ENCODE data around the gene IFI27L1. TPM values are rescaled to one million over a fixed set of nuclear protein-coding genes. Genes with fewer than 3 reads are reported as not detected.

IFI27L1 gene
- total RNA-seq, 1 donor from 2014 or later, result 27.7 TPM

GRCh38 chr14:94043111-94043755, 37.9 kb upstream of the IFI27L1 start:
- peaks cover 19% of the 10 kb centered on the region for H3K36me3 Mint-ChIP-seq (ENCODE audit: low read depth)
- intact Hi-C loops (cut with micrococcal nuclease), result no loop called here
- H3K27me3 Mint-ChIP-seq (ENCODE audit: low read depth), result no peaks in the 10 kb centered on the region
- H3K4me1 Mint-ChIP-seq (ENCODE audit: low read depth), result no peaks in the 10 kb centered on the region
- H3K4me3 Mint-ChIP-seq (ENCODE audit: low read depth), result no peak overlapping the region
- no peak overlapping the region for H3K27ac Mint-ChIP-seq
- no peak for DNase-seq (ENCODE audit: low spot score)
- H3K9me3 Mint-ChIP-seq, result no peaks in the 10 kb centered on the region

DNA sequence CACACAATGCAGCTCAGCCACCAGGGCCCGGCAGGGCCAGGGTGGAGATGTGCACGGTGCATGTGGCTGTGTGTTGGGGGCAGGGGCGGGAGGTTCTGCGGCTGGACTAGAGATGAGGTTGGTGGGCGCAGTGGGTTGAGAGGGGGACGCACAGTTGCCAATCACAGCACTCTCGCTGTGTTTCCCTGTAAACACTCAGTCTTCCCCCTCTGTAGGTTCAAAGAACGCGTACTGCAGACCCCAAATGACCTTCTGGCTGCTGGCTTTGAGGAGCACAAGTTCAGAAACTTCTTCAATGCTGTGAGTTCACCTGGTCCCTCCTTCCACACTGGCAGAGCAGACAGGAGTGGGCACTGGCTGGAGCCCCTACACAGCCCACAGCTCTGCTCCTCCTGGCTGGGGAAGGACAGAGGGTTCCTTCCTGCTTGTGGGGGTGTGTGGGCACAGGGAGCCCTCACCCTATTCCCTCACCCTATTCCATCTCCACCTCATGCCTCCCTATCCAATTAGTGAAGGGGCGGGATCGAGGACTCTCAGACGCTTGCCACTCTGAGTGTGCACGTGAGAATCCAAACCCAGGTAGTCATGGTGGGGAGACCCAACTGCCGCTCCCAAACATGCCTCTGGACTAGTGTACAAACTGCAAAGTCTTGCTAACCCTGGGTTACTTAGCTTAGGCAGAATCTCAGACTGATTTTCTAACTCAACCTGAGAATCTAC, 37.2 kb upstream of the IFI27L1 start:
- Mint-ChIP-seq H3K36me3 (ENCODE audit: low read depth) (peaks cover 23% of the 10 kb centered on the region), H3K27me3 (ENCODE audit: low read depth) (no peaks in the 10 kb centered on the region), H3K4me3 (ENCODE audit: low read depth) (no peak overlapping the region), H3K9me3 (no peaks in the 10 kb centered on the region), H3K4me1 (ENCODE audit: low read depth) (no peaks in the 10 kb centered on the region), H3K27ac (no peak overlapping the region)
- intact Hi-C loops (cut with micrococcal nuclease), result no loop called here
- no peak for DNase-seq (ENCODE audit: low spot score)

- H3K36me3 Mint-ChIP-seq (ENCODE audit: low read depth), result peaks cover 29% of the 10 kb centered on the region
- no peaks in the 10 kb centered on the region for H3K27me3 Mint-ChIP-seq (ENCODE audit: low read depth)
- intact Hi-C loops (cut with micrococcal nuclease), result no loop called here
- H3K9me3 Mint-ChIP-seq, result no peaks in the 10 kb centered on the region
- no peak overlapping the region for H3K4me3 Mint-ChIP-seq (ENCODE audit: low read depth)
- H3K27ac Mint-ChIP-seq, result no peak overlapping the region
- DNase-seq (ENCODE audit: low spot score), result no peak
- H3K4me1 Mint-ChIP-seq (ENCODE audit: low read depth), result no peaks in the 10 kb centered on the region
These were observed 36.5 kb upstream of the IFI27L1 start for GRCh38 chr14:94044476-94045091.

GRCh38 chr14:94045101-94045500, 36.0 kb upstream of the IFI27L1 start:
- H3K27ac Mint-ChIP-seq, result no peak overlapping the region

DNA sequence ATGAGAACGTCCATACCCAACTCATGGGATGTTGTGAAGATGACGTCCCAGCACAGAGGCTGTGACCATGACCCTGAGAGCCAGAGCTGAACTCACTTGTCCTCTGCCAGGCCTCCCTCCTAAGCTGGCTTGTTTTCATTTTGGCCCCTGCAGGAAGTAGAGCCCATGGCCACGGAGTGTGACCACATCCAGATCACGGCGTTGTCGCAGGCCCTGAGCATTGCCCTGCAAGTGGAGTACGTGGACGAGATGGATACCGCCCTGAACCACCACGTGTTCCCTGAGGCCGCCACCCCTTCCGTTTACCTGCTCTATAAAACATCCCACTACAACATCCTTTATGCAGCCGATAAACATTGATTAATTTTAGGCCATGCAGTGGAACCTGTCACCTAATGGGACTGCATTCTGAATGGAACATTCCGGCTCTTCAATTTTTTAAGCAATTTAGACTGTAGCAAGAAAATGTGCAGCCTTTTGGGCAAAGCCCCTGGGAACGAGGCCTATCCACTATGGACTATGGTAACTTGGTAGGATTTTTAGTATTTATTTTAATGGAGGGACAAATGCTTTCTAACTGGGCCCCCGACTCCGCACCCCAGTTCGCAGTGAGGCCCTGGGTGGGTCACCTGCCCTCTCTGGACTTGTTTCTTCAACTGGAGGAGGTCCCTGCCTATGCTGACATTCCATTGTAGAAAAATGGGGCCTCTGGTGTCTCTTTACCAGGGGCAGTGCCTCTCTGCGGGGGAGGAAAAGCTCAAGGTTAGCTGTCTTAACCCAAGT, 35.4 kb upstream of the IFI27L1 start:
- Mint-ChIP-seq H3K4me1 (ENCODE audit: low read depth) (no peaks in the 10 kb centered on the region), H3K27me3 (ENCODE audit: low read depth) (no peaks in the 10 kb centered on the region), H3K36me3 (ENCODE audit: low read depth) (peaks cover 41% of the 10 kb centered on the region), H3K4me3 (ENCODE audit: low read depth) (no peak overlapping the region), H3K27ac (no peak overlapping the region), H3K9me3 (no peaks in the 10 kb centered on the region)
- DNase-seq (ENCODE audit: low spot score), result no peak
- intact Hi-C loops (cut with micrococcal nuclease), result no loop called here

More at GRCh38 chr14:94045101-94045500, 36.0 kb upstream of the IFI27L1 start:
- Mint-ChIP-seq H3K9me3 (no peaks in the 10 kb centered on the region), H3K27me3 (ENCODE audit: low read depth) (no peaks in the 10 kb centered on the region), H3K4me3 (ENCODE audit: low read depth) (no peak overlapping the region), H3K36me3 (ENCODE audit: low read depth) (peaks cover 34% of the 10 kb centered on the region), H3K4me1 (ENCODE audit: low read depth) (no peaks in the 10 kb centered on the region)
- intact Hi-C loops (cut with micrococcal nuclease), result no loop called here
- no peak for DNase-seq (ENCODE audit: low spot score)

GRCh38 chr14:94046696-94047250, 34.3 kb upstream of the IFI27L1 start:
- Mint-ChIP-seq H3K36me3 (ENCODE audit: low read depth) (peaks cover 51% of the 10 kb centered on the region), H3K4me3 (ENCODE audit: low read depth) (no peak overlapping the region), H3K27ac (no peak overlapping the region), H3K4me1 (ENCODE audit: low read depth) (no peaks in the 10 kb centered on the region), H3K27me3 (ENCODE audit: low read depth) (no peaks in the 10 kb centered on the region), H3K9me3 (no peaks in the 10 kb centered on the region)
- no peak for DNase-seq (ENCODE audit: low spot score)
- intact Hi-C loops (cut with micrococcal nuclease), result no loop called here

DNA sequence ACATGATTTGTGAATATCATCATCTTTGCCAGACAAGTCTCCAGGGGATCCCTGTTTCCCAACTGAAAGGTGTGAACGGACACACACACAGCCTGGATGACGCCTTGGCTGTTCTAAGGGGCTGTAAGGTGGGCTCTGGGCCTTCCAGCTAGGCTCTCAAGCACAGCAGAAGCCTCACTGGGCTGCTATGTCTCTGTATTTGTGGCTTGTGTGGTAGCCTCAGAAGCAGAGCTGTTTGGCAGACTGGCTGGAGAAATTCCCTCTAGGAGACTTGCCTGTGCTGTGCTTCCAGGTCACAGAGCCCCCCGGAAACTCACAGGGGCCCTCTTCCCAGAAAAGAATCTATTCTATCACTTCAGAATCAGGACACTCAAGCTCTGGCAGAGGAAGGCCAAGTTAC, 33.5 kb upstream of the IFI27L1 start:
- Mint-ChIP-seq H3K4me1 (ENCODE audit: low read depth) (peaks cover 7% of the 10 kb centered on the region), H3K4me3 (ENCODE audit: low read depth) (no peak overlapping the region), H3K36me3 (ENCODE audit: low read depth) (peaks cover 59% of the 10 kb centered on the region), H3K27me3 (ENCODE audit: low read depth) (no peaks in the 10 kb centered on the region), H3K27ac (no peak overlapping the region), H3K9me3 (no peaks in the 10 kb centered on the region)
- intact Hi-C loops (cut with micrococcal nuclease), result no loop called here
- no peak for DNase-seq (ENCODE audit: low spot score)

DNA sequence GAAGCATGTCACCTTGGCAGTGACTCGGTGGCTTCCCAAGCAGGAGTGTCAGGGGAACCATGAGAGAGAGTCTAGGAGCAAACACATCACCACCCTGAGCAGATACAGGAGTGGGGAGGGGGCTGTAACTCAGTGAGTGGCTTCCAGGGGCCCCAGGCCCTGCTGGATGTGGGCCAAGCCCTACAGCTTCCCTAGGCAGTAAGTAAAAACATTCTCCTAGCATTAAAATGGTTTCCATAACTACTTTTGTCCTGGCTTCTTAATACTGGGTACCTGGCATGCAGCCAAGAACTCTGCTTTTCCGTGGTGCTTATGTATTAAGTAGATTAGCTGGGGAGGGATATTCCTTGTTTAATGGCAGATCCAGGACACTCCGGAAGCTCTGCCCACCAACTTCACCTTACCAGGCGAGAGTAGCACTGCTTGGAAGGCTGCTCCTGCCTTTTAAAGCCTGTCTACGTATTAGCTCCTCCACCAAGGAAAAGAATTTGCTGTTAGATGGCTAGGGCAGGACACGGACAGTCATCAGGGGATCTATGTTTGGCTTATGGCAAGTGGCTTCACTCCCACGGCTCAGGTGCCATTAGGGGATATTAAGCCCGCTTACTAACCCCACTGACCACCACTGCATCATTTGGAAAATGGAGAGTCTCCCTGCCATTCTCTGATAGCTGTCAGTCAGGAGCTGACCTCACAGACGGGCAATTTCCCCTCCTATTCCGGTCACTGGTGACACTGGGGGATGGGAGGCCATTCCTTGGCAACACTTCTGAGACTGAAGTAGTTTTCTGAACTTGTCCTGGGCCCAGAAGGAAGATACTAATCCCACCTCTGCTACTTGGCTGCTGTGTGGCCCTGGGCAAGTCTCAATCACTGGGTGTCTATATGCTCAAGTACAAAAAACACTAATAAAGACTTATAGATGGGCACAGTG, 32.2 kb upstream of the IFI27L1 start:
- Mint-ChIP-seq H3K27me3 (ENCODE audit: low read depth) (no peaks in the 10 kb centered on the region), H3K9me3 (no peaks in the 10 kb centered on the region), H3K4me1 (ENCODE audit: low read depth) (peaks cover 13% of the 10 kb centered on the region), H3K4me3 (ENCODE audit: low read depth) (no peak overlapping the region), H3K27ac (peak overlapping the region; percentile 17), H3K36me3 (ENCODE audit: low read depth) (peaks cover 66% of the 10 kb centered on the region)
- DNase-seq (ENCODE audit: low spot score), result no peak
- intact Hi-C loops (cut with micrococcal nuclease), result no loop called here

- H3K27ac Mint-ChIP-seq, result no peak overlapping the region
- intact Hi-C loops (cut with micrococcal nuclease), result no loop called here
- no peak overlapping the region for H3K4me3 Mint-ChIP-seq (ENCODE audit: low read depth)
- no peak for DNase-seq (ENCODE audit: low spot score)
- H3K4me1 Mint-ChIP-seq (ENCODE audit: low read depth), result peaks cover 16% of the 10 kb centered on the region
- H3K27me3 Mint-ChIP-seq (ENCODE audit: low read depth), result no peaks in the 10 kb centered on the region
- H3K36me3 Mint-ChIP-seq (ENCODE audit: low read depth), result peaks cover 73% of the 10 kb centered on the region
- no peaks in the 10 kb centered on the region for H3K9me3 Mint-ChIP-seq
These were observed 31.5 kb upstream of the IFI27L1 start for GRCh38 chr14:94049625-94050023.

GRCh38 chr14:94050231-94050880, 30.8 kb upstream of the IFI27L1 start:
- intact Hi-C loops (cut with micrococcal nuclease), result no loop called here
- no peak for DNase-seq (ENCODE audit: low spot score)
- H3K27ac Mint-ChIP-seq, result no peak overlapping the region
- peaks cover 76% of the 10 kb centered on the region for H3K36me3 Mint-ChIP-seq (ENCODE audit: low read depth)
- H3K4me3 Mint-ChIP-seq (ENCODE audit: low read depth), result no peak overlapping the region
- peaks cover 22% of the 10 kb centered on the region for H3K4me1 Mint-ChIP-seq (ENCODE audit: low read depth)
- no peaks in the 10 kb centered on the region for H3K27me3 Mint-ChIP-seq (ENCODE audit: low read depth)
- no peaks in the 10 kb centered on the region for H3K9me3 Mint-ChIP-seq

GRCh38 chr14:94051115-94051514, 30.0 kb upstream of the IFI27L1 start:
- no peak overlapping the region for H3K27ac Mint-ChIP-seq
- H3K4me1 Mint-ChIP-seq (ENCODE audit: low read depth), result peaks cover 30% of the 10 kb centered on the region
- no peaks in the 10 kb centered on the region for H3K27me3 Mint-ChIP-seq (ENCODE audit: low read depth)
- DNase-seq (ENCODE audit: low spot score), result no peak
- H3K9me3 Mint-ChIP-seq, result no peaks in the 10 kb centered on the region
- intact Hi-C loops (cut with micrococcal nuclease), result no loop called here
- H3K36me3 Mint-ChIP-seq (ENCODE audit: low read depth), result peaks cover 80% of the 10 kb centered on the region
- H3K4me3 Mint-ChIP-seq (ENCODE audit: low read depth), result no peak overlapping the region
